Stimulated activated CD4-positive, alpha-beta T cell treated with anti-CD3 and anti-CD28 coated beads, Interleukin-4, amount 100 ng/mL, for 48 hours (primary cell): Measurements from ENCODE around the gene RAB31.

ENCODE experiments used
- DNase-seq, 2 donors: peaks; one replicate each; pipeline ENCODE4 v3.0.0-alpha.2; 2020; ENCODE audit warnings: low read depth in 2 of 2

RAB31 gene

GRCh38 chr18:9788860-9789259 lies 80.8 kb downstream of the RAB31 start:
- DNase-seq: no peak

GRCh38 chr18:9790261-9790660 lies 82.2 kb downstream of the RAB31 start:
- no peak for DNase-seq

GRCh38 chr18:9791991-9792390 lies 83.9 kb downstream of the RAB31 start:
- DNase-seq: no peak

DNA sequence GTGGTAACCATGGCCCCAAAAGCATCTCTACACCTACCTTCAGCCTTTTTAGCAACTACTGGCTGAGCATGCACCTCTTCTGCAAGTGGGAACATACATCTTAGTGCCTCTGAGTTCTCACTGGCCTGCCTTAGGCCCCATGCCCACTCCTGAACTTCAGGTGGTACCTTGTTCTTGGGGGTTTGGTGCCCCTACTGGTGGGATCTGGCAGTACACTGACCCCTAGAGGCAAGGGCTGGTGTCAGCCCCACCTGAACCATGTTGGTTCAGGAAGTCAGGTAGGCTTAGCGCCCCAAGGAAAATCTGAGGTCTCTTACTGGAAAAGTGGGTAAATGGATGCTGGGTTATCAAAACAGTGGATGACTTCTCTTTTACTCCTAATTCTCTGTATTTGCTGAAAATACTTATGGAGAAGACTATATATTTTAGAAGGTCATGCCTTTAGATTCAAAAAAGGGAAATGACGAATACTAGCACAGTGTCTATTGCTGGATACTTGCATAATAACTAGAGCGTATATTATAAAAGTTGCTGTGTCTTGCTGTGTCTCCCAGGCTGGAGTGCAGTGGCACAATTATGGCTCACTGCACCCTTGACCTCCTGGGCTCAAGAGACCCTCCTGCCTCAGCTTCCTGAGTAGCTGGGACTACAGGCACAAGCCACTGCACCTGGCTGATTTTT lies 84.6 kb downstream of the RAB31 start:
- DNase-seq: peak in 1 of 2 donors; percentile 32

DNA sequence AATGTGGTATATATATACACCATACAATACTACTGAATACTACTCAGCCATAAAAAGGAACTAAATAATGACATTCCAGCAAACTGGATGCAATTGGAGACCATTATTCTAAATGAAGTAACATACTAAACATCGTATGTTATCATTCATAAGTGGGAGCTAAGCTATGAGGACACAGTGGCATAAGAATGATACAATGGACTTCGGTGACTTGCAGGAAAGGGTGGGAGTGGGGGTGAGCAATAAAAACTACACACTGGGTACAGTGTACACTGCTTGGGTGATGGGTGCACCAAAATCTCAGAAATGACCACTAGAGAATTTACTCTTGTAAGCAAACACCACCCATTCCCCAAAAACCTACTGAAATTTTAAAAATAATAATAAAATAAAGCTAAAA lies 87.9 kb downstream of the RAB31 start:
- no peak for DNase-seq

DNA sequence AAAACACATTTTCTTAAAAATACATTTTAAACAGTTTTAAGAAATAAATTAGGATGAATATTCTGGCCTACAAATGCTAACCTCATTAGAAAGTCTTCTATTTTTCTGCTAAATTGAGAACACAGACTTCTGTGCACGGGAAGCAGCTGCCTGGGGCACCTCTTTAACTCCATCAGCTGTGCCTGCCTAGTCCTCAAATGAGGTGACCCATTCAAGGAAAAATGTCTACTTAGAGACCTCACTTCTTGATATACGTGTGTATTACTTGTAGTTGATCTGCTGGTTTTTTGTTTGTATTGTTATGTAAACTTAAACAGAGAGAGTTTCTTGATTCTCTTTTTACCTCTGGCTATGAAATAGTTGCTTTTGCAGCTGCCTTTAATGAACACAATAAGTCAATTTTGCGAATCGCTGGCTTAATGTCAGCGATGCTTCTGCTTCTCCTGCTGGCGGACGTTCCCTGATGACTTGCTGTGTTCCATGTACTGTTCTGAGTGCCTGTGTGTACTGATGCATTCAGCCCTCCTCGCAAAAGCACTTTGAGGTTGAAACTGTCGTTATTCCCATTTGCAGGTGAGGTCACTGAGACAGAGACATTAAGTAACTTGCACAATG lies 88.9 kb downstream of the RAB31 start:
- DNase-seq: no peak

DNA sequence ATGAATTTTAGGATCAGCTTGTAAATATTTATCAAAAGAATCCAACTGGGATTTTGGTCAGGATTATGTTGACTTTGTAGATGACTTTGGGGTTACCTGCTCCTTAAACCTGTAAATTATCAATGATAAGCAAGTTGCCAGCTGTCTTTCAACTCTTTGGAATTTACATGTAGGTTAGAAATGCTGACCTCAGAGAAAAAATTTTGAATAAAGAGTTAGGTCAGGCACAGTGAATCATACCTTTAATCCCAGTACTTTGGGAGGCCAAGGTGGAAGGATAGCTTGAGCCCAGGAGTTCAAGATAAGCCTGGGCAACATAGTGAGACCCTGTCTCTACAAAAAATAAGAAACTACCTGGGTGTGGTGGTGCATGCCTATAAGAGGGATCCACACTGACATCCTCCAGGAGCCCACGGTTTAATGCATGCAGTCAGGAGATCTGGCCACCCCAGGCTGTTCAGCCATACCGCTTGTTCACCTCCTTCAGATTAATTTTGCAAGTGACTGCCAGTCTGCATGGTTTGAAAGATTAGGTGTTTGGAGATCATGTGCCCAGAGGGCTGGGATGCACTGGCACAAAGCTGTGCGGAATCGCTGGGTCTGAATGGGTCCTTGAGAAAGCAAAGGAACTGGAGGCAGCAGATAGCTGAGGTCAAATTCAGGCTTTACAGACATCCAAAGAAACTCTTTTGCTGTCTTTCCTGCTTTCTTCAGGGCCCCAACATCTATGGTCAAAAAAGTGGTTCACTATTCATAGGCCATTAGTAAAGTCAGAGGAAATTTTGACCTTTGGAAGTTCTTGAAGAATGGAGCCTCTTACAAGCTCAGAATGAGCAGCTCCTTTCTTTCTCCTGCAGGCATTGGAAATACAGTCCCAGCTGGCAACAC lies 94.3 kb downstream of the RAB31 start:
- no peak for DNase-seq

DNA sequence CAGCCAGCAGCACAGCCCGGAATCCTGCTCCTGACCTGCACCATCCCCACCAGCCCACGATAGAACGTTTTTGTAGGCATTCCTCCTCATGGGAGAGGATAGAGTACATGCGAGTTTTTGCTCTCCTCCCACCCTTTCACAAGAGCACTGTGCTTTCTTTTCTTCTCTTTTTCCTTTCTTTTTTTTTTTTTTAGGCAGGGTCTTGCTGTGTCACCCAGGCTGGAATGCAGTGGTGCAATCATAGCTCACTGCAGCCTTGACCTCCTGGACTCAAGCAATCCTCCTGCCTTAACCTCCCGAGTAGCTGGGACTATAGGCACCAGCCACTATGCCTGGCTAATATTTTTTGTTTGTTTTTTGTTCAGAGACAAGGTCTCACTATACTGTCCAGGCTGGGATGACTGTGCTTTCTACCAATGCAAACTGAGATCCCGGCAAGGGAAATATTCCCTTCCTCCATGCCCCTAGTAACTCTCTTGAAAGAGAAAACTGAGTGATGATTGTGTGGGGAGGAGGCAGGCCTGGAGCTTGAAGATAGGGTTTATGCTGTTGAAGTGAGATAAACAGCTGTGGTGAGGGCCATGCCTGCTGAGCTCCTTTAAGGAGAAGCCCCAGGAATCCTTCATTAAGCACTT lies 95.1 kb downstream of the RAB31 start:
- no peak for DNase-seq

DNA sequence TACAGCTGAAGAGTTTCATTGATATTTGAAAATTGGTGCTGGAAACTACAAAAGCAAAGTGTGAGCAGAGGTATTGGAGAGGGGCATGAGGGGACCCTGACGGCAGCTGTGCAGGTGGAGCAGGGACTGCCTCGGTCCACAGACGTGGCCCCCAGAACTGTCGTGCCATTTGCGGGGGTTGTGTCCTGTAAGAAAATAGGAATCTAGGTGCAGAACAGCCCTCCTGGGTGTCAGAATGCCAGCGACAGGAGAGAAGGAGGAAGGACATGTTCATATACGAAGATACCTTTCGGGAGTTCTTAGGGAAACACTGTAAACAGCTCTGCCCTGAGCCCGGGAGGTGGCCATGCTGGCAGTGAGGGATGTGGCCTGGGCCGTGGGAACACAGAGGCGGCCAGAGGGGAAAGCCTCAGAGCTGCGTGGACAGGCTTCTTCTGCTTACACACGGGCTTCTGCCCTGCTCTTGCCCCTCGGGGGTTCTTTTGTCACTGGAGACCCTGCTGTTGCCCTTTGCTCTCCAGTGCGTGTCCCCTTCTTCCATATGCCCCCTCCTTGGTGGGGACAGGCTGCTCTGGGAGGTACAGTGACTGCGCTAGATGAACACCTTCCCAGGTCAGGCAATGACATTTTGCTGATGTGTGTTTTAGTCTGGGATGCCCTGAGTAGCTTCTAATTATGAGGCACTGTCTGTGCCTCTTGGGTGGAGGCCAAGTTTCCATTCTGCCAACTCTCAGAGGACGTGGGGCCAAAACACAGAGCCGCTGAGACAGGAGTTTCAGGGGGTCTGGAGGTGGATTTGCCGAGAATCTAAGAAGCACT lies 95.8 kb downstream of the RAB31 start:
- DNase-seq: no peak

GRCh38 chr18:9804517-9805104 lies 96.5 kb downstream of the RAB31 start:
- no peak for DNase-seq

DNA sequence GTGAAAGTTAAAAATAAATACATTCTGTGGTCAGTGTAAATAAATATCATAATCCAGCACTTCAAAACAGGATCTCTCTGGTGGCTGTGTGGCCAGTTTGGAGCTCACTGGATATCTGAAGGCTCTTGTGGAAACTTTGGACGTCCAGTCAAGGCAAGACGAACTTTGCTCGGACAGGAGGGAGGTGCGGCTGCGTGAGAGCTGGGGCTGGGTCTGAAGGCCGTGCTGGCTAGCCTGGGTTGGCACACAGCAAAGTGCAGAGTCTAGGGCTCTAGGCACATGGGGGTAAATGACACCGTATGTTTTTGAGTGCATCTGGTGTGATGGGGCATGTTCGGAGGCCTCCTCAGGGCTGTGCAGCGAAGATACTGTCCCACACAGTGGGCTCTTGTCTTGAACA lies 98.8 kb downstream of the RAB31 start:
- no peak for DNase-seq

DNA sequence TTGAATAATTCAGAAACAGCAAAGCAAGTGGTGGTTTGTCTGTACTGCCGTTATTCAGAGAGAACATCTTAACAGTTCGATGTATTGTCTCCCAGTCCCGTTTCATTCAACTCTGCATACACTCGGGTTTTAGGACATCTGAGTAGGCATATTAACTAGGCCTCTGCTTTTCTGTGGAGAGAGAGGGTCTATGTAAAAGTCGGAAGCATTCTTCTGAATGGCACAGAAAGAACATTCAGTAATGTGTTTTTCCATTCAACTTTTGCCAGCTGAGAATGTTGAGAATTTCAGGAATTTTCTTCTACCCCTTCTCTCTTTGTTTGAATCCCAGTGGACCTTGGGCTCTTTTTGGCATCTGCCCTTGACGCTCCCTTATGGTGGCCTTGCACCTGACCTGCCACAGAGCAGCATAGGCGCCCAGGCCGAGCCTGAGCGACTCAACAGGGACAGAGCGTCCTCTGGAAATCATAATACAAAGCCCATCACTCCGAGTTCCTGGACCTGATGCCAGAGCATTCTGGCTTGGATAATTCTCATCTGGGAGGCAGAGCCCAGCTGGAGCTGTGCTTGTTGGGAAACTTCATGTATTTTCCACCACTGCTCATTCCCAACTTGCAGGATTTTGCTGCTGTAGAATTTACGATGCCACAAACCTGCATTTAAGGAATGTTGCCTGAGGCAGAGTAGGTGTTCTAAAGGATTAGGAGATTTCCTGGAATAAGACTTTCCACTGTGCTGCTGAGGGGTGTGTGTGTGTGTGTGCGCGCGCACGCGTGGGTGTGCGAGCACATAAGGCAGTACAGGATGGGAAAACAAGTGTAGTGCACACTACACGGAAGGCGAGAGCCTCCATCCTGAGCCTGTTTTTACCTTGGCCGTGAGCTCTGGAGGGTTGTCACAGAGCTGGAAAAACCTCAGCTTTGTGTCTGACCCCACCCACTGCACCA lies 100.5 kb downstream of the RAB31 start:
- no peak for DNase-seq

GRCh38 chr18:9809697-9810096 lies 101.6 kb downstream of the RAB31 start:
- no peak for DNase-seq

- no peak for DNase-seq
Observed at GRCh38 chr18:9810299-9810698, 102.2 kb downstream of the RAB31 start.

DNA sequence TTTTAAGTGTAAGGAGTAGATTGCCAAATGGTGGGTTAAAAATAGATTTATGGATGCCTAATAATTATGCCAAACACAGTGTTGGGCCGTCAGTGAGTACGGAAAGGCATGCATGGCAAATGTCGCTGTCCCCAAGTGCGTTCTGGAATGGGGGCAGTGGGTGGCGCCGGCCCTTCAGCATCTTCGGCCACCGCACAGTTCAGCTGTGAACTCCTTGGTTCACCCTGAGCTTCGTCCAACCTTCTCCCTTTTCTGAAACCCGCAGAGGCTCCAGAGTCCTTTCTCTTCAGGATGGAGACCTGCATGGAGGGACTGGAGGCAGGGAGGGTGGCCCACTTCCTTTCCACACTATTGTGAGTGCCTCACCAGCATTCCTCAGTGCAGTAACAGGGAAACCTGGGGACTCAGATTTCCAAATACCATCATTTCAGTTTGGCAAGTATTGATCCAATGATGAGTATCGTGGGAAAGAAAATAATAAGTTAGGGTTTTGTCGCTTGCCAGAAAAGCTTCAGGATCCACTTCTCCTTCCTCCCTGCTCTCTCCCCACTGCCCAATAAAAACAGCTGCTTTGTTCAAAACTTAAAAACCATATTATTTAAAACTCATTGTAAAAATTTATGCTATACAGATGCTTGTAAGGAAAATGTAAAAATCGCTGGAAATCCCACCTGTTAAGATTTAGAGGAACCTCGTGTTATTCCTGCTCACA lies 103.0 kb downstream of the RAB31 start:
- DNase-seq: no peak

- no peak for DNase-seq
Observed at GRCh38 chr18:9811978-9812377, 103.9 kb downstream of the RAB31 start.

DNA sequence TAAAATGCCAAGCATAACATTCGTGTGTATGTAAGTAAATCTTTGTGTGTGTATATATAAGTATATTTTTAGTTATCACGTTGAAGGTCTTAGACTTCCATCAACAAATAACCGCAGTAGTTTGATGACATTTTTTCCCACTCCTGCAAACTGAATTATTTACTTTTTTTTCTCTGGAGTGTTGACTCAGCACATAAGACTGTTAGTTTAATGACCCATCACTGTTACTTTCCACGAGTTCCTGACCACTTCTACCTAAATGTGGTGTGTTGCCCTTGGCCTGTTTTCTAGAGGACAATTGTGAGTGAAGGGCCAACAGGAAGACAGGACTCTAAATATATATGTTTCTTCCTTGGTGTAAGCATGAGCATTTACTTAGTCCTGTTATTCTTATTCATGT lies 106.3 kb downstream of the RAB31 start:
- DNase-seq: no peak

GRCh38 chr18:9817286-9817685 lies 109.2 kb downstream of the RAB31 start:
- no peak for DNase-seq

- DNase-seq: no peak
Observed at GRCh38 chr18:9817725-9818422, 109.8 kb downstream of the RAB31 start.
